ENCODE results near the gene EIF3I.

The EIF3I gene

GRCh38 chr1:32221980-32222755 is at the start of gene EIF3I, which contains the start of gene TMEM234:
TSS of gene EIF3I (plus strand) at chr1:32222407. CDS start at chr1:32222442, 35 bp downstream.
TSS of gene TMEM234 (minus strand) at chr1:32222353. CDS start at chr1:32222322, 31 bp downstream.
- H3K27ac ChIP-seq (ENCODE audit: low read depth, low read length), result peak within 1 kb of the TSS; percentile 82
- no peaks in the 10 kb centered on the region for H3K9me3 ChIP-seq (ENCODE audit: control insufficient read depth, insufficient read depth, low read depth, low read length)
- peaks cover 35% of the 10 kb centered on the region for H3K36me3 ChIP-seq (ENCODE audit: control insufficient read depth, insufficient read depth, low read length)
- no peaks in the 10 kb centered on the region for H3K27me3 ChIP-seq (ENCODE audit: control insufficient read depth, insufficient read depth, low read length)
- peak within 1 kb of the TSS; percentile 96 for H3K9ac ChIP-seq (ENCODE audit: low read length)
- peaks cover 7% of the 10 kb centered on the region; the same call in 1 of the 2 replicates for H3K4me1 ChIP-seq (ENCODE audit: control insufficient read depth, insufficient read depth, low read length)
- peak within 1 kb of the TSS; percentile 99 for H3K4me3 ChIP-seq (ENCODE audit: low read depth, low read length)

- Histone ChIP-seq H3K4me3 (ENCODE audit: low read depth, low read length) (no peak overlapping the region), H3K36me3 (ENCODE audit: control insufficient read depth, insufficient read depth, low read length) (peaks cover 66% of the 10 kb centered on the region), H3K9me3 (ENCODE audit: control insufficient read depth, insufficient read depth, low read depth, low read length) (no peaks in the 10 kb centered on the region), H3K9ac (ENCODE audit: low read length) (no peak overlapping the region), H3K27me3 (ENCODE audit: control insufficient read depth, insufficient read depth, low read length) (no peaks in the 10 kb centered on the region), H3K27ac (ENCODE audit: low read depth, low read length) (no peak overlapping the region), H3K4me1 (ENCODE audit: control insufficient read depth, insufficient read depth, low read length) (peaks cover under 1% of the 10 kb centered on the region; the same call in 1 of the 2 replicates)
Measured at GRCh38 chr1:32172621-32173245, 49.5 kb upstream of the EIF3I start.

GRCh38 chr1:32178380-32179192 is 43.6 kb upstream of the EIF3I start:
- Histone ChIP-seq H3K36me3 (ENCODE audit: control insufficient read depth, insufficient read depth, low read length) (peaks cover 37% of the 10 kb centered on the region), H3K4me1 (ENCODE audit: control insufficient read depth, insufficient read depth, low read length) (peaks cover 27% of the 10 kb centered on the region), H3K9ac (ENCODE audit: low read length) (peak overlapping the region; percentile 93), H3K27me3 (ENCODE audit: control insufficient read depth, insufficient read depth, low read length) (no peaks in the 10 kb centered on the region), H3K9me3 (ENCODE audit: control insufficient read depth, insufficient read depth, low read depth, low read length) (no peaks in the 10 kb centered on the region), H3K4me3 (ENCODE audit: low read depth, low read length) (peak overlapping the region; percentile 78), H3K27ac (ENCODE audit: low read depth, low read length) (peak overlapping the region; percentile 94; the same call in 1 of the 2 replicates)

GRCh38 chr1:32179193-32179442 is 43.1 kb upstream of the EIF3I start:
- Histone ChIP-seq H3K9ac (ENCODE audit: low read length) (peak overlapping the region; percentile 93), H3K9me3 (ENCODE audit: control insufficient read depth, insufficient read depth, low read depth, low read length) (no peaks in the 10 kb centered on the region), H3K36me3 (ENCODE audit: control insufficient read depth, insufficient read depth, low read length) (peaks cover 37% of the 10 kb centered on the region), H3K4me3 (ENCODE audit: low read depth, low read length) (peak overlapping the region; percentile 78), H3K27ac (ENCODE audit: low read depth, low read length) (peak overlapping the region; percentile 94; the same call in 1 of the 2 replicates), H3K4me1 (ENCODE audit: control insufficient read depth, insufficient read depth, low read length) (peaks cover 27% of the 10 kb centered on the region), H3K27me3 (ENCODE audit: control insufficient read depth, insufficient read depth, low read length) (no peaks in the 10 kb centered on the region)

GRCh38 chr1:32179443-32180185 is 42.6 kb upstream of the EIF3I start, which contains the start of gene TXLNA:
TSS of gene TXLNA (plus strand) at chr1:32179675. CDS start at chr1:32180346, 671 bp downstream.
- Histone ChIP-seq H3K4me3 (ENCODE audit: low read depth, low read length) (peak within 1 kb of the TSS; percentile 78), H3K9me3 (ENCODE audit: control insufficient read depth, insufficient read depth, low read depth, low read length) (no peaks in the 10 kb centered on the region), H3K36me3 (ENCODE audit: control insufficient read depth, insufficient read depth, low read length) (peaks cover 37% of the 10 kb centered on the region), H3K27me3 (ENCODE audit: control insufficient read depth, insufficient read depth, low read length) (no peaks in the 10 kb centered on the region), H3K9ac (ENCODE audit: low read length) (peak within 1 kb of the TSS; percentile 93), H3K27ac (ENCODE audit: low read depth, low read length) (peak within 1 kb of the TSS; percentile 94), H3K4me1 (ENCODE audit: control insufficient read depth, insufficient read depth, low read length) (peaks cover 27% of the 10 kb centered on the region)

- no peaks in the 10 kb centered on the region for H3K9me3 ChIP-seq (ENCODE audit: control insufficient read depth, insufficient read depth, low read depth, low read length)
- peaks cover 27% of the 10 kb centered on the region for H3K4me1 ChIP-seq (ENCODE audit: control insufficient read depth, insufficient read depth, low read length)
- peak overlapping the region; percentile 93 for H3K9ac ChIP-seq (ENCODE audit: low read length)
- no peaks in the 10 kb centered on the region for H3K27me3 ChIP-seq (ENCODE audit: control insufficient read depth, insufficient read depth, low read length)
- H3K36me3 ChIP-seq (ENCODE audit: control insufficient read depth, insufficient read depth, low read length), result peaks cover 40% of the 10 kb centered on the region
- H3K4me3 ChIP-seq (ENCODE audit: low read depth, low read length), result peak overlapping the region; percentile 78
- peak overlapping the region; percentile 94; the same call in 1 of the 2 replicates for H3K27ac ChIP-seq (ENCODE audit: low read depth, low read length)
Measured at GRCh38 chr1:32180186-32181060, 41.8 kb upstream of the EIF3I start.

GRCh38 chr1:32181065-32181464 is 41.1 kb upstream of the EIF3I start:
- Histone ChIP-seq H3K27ac (ENCODE audit: low read depth, low read length) (no peak overlapping the region), H3K9ac (ENCODE audit: low read length) (no peak overlapping the region), H3K4me1 (ENCODE audit: control insufficient read depth, insufficient read depth, low read length) (peaks cover 27% of the 10 kb centered on the region), H3K4me3 (ENCODE audit: low read depth, low read length) (peak overlapping the region; percentile 78), H3K9me3 (ENCODE audit: control insufficient read depth, insufficient read depth, low read depth, low read length) (no peaks in the 10 kb centered on the region), H3K27me3 (ENCODE audit: control insufficient read depth, insufficient read depth, low read length) (no peaks in the 10 kb centered on the region), H3K36me3 (ENCODE audit: control insufficient read depth, insufficient read depth, low read length) (peaks cover 46% of the 10 kb centered on the region)

GRCh38 chr1:32181563-32181962 is 40.6 kb upstream of the EIF3I start:
- H3K36me3 ChIP-seq (ENCODE audit: control insufficient read depth, insufficient read depth, low read length), result peaks cover 51% of the 10 kb centered on the region
- no peaks in the 10 kb centered on the region for H3K9me3 ChIP-seq (ENCODE audit: control insufficient read depth, insufficient read depth, low read depth, low read length)
- H3K27me3 ChIP-seq (ENCODE audit: control insufficient read depth, insufficient read depth, low read length), result no peaks in the 10 kb centered on the region
- no peak overlapping the region for H3K27ac ChIP-seq (ENCODE audit: low read depth, low read length)
- H3K9ac ChIP-seq (ENCODE audit: low read length), result no peak overlapping the region
- H3K4me3 ChIP-seq (ENCODE audit: low read depth, low read length), result no peak overlapping the region
- H3K4me1 ChIP-seq (ENCODE audit: control insufficient read depth, insufficient read depth, low read length), result peaks cover 27% of the 10 kb centered on the region

GRCh38 chr1:32182060-32182459 is 40.1 kb upstream of the EIF3I start:
- H3K4me1 ChIP-seq (ENCODE audit: control insufficient read depth, insufficient read depth, low read length), result peaks cover 27% of the 10 kb centered on the region
- H3K36me3 ChIP-seq (ENCODE audit: control insufficient read depth, insufficient read depth, low read length), result peaks cover 56% of the 10 kb centered on the region
- no peak overlapping the region for H3K4me3 ChIP-seq (ENCODE audit: low read depth, low read length)
- no peak overlapping the region for H3K9ac ChIP-seq (ENCODE audit: low read length)
- H3K9me3 ChIP-seq (ENCODE audit: control insufficient read depth, insufficient read depth, low read depth, low read length), result no peaks in the 10 kb centered on the region
- no peak overlapping the region for H3K27ac ChIP-seq (ENCODE audit: low read depth, low read length)
- H3K27me3 ChIP-seq (ENCODE audit: control insufficient read depth, insufficient read depth, low read length), result no peaks in the 10 kb centered on the region

GRCh38 chr1:32184650-32185049 is 37.6 kb upstream of the EIF3I start:
- Histone ChIP-seq H3K4me3 (ENCODE audit: low read depth, low read length) (no peak overlapping the region), H3K9me3 (ENCODE audit: control insufficient read depth, insufficient read depth, low read depth, low read length) (no peaks in the 10 kb centered on the region), H3K9ac (ENCODE audit: low read length) (no peak overlapping the region), H3K27ac (ENCODE audit: low read depth, low read length) (no peak overlapping the region), H3K27me3 (ENCODE audit: control insufficient read depth, insufficient read depth, low read length) (no peaks in the 10 kb centered on the region), H3K36me3 (ENCODE audit: control insufficient read depth, insufficient read depth, low read length) (peaks cover 81% of the 10 kb centered on the region), H3K4me1 (ENCODE audit: control insufficient read depth, insufficient read depth, low read length) (peaks cover 11% of the 10 kb centered on the region; the same call in 1 of the 2 replicates)
